SU-DHL-6 (cell line): ENCODE measurements around the gene PLSCR3.

ENCODE experiments used
- EZH2phosphoT487 ChIP-seq: fragments of 200-600 bp; sonication (generic), shearing (Covaris generic); conservative IDR thresholded peaks from 2 replicates; pipeline ENCODE4 v1.6.1; 2018; ENCODE audit warnings: mild to moderate bottlenecking, antibody characterized with exemption, low read length, moderate library complexity, mixed read lengths
- TF ChIP-seq, protein P1 (sequence below): fragments of 200-600 bp; sonication (generic); IDR thresholded peaks from one replicate; pipeline ENCODE4 v1.5.1; 2017; ENCODE audit warnings: antibody characterized with exemption, mild to moderate bottlenecking, low read length, moderate library complexity; ENCODE audit not compliant: insufficient read depth, poor library complexity, severe bottlenecking

DNA sequence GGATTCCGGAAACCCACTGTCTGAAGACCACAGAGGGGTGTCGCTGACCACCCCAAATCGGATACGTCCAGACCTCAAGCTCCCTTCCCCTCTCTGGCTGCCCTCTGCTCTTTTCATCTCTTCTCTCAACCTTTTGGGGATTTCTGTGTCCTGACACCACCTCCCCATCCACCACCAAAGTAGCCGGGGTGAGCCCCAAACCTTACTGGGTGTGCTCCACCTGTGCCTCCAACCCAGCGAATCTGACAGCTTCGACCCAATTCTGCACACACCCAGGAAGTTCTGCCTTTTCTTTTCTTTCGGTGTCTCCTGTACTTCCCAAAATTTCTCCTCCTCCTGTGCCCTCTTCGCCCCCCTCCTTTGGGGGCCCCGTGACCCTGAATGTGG, 41.8 kb downstream of the PLSCR3 start:
- TF ChIP-seq, protein P1, sequence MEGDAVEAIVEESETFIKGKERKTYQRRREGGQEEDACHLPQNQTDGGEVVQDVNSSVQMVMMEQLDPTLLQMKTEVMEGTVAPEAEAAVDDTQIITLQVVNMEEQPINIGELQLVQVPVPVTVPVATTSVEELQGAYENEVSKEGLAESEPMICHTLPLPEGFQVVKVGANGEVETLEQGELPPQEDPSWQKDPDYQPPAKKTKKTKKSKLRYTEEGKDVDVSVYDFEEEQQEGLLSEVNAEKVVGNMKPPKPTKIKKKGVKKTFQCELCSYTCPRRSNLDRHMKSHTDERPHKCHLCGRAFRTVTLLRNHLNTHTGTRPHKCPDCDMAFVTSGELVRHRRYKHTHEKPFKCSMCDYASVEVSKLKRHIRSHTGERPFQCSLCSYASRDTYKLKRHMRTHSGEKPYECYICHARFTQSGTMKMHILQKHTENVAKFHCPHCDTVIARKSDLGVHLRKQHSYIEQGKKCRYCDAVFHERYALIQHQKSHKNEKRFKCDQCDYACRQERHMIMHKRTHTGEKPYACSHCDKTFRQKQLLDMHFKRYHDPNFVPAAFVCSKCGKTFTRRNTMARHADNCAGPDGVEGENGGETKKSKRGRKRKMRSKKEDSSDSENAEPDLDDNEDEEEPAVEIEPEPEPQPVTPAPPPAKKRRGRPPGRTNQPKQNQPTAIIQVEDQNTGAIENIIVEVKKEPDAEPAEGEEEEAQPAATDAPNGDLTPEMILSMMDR: no peak
- TF ChIP-seq EZH2phosphoT487: no peak
